HG02571 (cell line): ENCODE results near the gene EHMT1.

Experiments
- ATAC-seq: cut with Tn5 transposase; IDR thresholded peaks from one replicate; pipeline ENCODE4 v1.9.1; 2021; ENCODE audit warnings: mild to moderate bottlenecking, moderate library complexity; ENCODE audit not compliant: unreplicated experiment

Gene EHMT1

DNA sequence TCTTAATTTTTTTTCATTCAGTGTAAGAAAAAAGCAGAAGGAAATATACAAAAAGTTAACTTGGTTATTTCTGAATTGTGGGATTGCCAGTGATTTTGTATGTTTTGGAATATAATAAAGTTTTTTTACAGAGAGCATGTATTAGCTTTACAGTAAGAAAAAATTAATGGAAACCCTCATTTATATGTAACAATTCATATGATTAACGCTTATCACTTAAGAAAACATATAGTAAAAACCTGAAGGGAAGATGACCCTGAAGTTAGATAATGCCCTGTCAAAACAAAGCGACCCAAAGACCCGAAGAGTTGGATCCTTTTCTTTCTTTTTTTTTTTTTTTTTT lies 52.4 kb downstream of the EHMT1 start:
- ATAC-seq = no peak

DNA sequence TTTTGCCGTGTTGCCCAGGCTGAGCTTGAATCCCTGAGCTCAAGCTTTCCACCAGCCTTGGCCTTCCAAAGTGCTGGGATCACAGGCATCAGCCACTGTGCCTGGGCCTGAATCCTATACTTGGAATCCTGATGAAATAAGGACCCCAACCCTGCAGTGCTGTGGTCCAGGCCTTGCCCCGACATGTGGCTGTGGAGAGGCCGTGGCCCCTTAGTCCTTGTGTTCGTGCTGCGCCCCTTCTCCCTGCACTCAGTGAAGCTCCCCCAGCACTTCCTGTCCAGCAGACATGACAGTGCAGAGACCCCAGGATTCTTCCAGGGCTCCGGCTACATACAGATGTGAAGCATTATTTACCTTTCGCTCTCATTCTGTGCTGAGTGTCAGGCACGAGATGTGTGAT lies 52.9 kb downstream of the EHMT1 start:
- no peak for ATAC-seq

DNA sequence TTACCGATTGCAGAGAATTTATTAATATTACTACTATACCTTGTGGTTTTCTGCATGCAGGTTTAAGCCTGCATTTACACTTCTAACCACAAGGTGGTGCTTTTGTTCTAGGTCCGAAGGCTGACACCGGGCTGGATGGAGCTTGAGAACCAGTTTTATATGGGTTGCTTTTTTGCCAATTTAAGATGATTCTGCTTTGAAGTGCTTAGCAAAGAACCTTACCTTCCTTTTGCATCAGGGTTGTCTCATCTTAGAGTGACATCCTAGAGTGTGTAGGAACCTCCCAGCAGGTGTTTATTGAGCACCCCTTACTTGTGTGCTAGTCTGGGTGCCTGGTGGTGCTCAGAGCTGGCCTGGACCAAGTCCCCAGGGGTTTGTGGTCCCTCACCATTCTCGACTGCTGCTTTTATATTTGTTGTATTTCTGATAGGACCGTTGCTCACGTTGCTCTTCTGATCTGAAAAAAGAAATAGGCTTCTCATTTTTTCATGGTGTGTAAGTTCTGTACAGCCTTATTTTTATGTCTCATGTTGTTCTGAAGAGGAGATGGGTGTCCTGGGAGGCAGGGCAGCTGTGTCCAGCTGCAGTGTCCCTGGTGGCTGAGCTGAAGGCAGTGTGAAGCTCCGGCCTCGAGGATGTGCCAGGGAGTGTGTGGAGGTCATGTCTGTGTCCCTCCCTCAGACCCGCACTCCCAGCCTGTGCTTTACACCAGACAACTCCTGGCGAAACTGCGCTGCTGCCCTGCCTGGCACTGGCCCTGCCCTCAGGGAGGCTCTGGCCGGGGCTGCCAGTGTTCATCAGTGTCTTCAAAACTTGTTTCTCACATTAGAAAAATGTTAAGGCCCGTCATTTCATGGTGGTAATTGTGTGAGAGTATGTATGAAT lies 54.3 kb downstream of the EHMT1 start:
- no peak for ATAC-seq

DNA sequence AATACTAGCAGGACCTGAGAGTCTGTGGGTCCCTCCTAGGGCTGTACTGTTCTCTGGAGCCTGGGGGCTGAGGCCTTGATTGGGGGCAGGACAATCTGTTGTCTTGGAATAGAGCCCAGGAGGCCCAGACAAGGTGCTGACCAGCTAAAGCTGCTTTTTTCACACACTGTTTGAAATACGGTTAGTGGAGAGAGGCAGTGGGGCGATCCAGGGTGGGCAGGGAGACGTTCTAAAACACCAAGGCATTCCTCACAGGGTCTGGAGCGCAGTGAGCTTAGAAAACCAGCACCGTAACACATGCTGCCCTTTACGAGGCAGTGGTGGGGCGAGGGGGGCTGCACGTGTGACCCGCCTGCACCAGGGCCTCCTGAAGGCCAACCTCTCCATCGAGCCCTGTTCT lies 55.1 kb downstream of the EHMT1 start:
- ATAC-seq = no peak

DNA sequence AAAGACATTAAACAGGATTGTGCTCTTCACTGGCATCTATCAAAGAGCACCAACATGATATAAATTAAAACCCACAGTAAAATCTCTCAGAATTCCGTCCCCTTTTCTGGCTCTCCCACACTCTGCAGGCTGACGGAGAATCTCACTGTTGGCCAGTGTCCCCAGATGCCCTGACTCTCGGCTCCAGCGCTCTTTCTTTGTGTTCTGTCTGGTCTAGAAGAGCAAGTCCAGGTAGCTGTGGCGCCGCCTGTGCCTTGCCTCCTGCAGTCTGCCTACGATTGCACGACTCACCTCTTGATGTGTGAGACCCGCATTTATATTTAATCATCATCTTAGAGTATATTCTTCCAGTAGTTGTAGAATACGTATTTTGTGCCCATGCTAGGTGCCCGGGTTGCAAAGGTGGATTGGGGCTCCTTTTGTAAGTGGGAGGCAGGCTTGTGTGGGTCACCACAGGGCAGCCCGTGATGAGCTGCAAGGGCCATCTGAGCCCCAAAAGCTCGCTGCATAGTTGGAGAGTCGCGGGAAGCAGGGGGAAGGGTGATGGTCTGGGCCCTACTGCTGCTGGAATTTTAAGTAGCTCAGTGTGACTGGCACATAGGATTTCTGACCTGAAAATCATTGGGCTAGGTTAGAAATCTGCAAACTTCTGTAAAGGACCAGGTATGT lies 55.6 kb downstream of the EHMT1 start:
- no peak for ATAC-seq

DNA sequence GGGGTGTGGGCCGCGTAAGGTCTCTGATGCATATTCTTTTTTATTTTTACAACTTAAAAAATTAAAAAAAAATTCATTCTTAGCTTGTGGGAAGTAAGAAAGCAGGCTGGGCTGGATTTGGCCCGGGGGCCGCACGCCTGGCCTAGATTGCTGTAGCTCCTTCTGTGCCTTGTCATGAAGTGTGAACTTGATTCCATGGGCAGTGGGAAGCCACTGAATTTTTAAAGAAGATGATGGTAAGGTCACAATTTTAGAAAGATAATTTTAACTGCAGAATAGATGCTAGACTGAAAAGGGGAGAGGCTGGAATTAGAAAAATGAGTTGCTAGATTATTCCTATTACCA lies 56.1 kb downstream of the EHMT1 start:
- ATAC-seq = no peak

DNA sequence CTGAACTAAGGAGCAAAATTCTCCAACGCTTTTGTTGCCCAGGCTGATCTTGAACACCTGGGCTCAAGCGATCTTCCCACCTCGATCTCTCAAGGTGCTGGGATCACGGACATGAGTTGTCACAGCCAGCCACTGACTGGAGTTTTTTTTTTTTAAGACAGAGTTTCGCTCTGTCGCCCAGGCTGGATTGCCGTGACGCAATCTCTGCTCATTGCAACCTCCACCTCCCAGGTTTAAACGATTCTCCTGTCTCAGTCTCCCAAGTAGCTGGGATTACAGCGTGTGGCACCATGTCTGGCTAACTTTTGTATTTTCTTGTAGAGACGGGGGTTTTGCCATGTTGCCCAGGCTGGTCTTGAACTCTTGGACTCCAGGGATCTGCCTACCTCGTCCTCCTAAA lies 58.2 kb downstream of the EHMT1 start:
- ATAC-seq = no peak

DNA sequence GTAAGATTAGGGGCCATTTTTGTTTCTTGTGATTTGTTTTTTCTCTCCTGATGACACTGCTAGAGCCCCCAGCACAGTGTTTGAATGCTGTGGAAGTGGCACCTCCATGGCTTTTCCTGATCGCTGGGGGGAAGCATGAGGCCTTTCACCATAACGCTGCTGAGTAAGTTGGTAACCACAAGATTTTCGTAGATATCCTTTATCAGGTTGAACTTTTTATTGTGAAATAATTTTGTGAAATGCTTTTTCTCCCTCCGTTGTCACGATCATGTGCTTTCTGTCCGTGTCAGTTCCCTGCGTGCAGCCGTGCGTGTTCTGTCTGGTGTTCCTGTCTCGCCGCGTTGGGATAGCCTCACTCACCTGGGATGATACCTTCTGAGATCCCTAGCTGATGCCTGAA lies 59.4 kb downstream of the EHMT1 start:
- ATAC-seq = no peak

DNA sequence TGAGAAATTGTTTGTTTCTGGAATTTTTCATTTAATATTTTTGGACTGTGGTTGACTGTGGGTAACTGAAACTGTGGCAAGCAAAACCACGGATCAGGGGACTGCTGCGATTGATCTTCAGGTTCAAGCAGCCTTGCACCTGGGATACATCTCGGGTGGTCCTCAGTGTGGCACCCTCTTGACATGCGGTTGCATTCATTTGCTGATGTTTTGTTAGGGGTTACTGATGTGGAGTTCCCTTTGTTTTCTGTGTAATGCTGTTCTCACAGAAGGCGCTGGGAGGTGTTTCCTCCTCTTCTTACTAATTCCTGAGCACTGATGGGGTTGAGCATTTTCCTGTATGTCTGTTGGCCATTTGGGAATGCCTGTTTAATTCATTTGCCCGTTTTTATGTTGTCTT lies 60.4 kb downstream of the EHMT1 start:
- ATAC-seq = no peak

DNA sequence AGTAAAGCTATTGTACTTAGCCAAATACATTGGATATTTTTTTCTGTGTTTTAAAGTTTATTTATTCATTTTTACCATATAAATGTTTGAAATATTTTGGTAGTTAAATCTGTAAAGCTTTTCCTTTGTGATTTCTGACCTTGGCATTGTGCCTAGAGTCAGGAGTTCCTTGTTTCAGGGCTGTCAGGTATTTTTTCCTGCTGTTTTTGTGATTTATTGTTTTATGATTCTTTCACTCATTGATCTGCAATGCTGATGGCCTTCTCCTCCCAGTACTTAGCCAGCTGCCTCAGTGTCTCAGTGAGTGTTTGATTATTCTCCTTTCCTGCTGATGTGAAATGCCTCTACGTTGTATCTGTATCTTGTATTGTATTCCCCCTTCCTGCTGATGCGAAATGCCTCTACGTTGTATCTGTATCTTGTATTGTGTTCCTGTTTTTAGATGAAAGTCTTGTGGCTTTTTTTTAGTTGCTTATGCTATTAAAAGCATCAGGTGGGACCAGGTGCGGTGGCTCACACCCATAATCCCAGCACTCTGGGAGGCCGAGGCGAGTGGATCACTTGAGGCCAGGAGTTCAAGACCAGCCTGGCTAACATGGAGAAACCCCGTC lies 61.0 kb downstream of the EHMT1 start:
- no peak for ATAC-seq

DNA sequence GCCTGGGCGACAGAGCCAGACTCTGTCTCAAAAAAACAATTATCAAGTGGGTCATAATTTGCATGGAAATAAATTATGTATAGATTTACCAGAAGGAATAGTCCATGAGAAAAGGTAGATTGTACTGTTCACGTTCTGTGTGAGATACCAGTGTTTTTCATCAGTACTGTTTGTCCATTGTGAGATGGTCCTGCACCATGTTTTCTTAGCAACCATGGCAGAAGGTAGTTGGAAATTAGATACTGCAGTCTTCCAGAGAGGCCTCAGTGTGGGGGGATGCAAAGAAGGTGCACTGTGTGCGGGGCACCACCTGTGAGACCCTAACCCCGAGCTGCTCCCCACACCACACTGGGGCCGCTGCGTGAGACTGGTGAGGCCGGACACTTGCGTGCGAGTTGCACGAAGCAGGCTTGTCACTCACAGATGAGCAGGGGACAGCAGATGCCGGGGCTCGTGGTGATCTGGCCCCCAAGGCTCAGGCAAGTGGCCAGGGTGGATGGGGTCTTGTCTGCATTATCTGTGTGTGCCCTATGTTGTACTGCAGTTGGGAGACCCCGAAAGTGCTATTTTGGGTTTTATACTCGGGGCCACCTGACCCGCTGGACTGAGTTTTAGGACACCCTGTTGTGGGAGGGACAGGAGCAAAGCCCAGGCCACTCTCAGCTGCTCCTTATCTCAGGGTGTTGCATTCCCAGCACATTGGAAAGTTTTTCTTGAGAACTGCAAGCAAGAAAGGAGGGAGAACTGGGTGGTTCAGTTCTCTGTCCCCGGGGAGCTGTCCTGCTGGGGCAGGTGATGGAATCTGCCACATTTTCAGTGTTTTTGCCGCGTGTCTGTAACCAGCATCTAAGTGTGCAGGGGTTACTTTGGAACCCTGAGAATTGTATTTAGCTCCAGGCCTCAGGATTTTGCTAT lies 61.9 kb downstream of the EHMT1 start:
- no peak for ATAC-seq

DNA sequence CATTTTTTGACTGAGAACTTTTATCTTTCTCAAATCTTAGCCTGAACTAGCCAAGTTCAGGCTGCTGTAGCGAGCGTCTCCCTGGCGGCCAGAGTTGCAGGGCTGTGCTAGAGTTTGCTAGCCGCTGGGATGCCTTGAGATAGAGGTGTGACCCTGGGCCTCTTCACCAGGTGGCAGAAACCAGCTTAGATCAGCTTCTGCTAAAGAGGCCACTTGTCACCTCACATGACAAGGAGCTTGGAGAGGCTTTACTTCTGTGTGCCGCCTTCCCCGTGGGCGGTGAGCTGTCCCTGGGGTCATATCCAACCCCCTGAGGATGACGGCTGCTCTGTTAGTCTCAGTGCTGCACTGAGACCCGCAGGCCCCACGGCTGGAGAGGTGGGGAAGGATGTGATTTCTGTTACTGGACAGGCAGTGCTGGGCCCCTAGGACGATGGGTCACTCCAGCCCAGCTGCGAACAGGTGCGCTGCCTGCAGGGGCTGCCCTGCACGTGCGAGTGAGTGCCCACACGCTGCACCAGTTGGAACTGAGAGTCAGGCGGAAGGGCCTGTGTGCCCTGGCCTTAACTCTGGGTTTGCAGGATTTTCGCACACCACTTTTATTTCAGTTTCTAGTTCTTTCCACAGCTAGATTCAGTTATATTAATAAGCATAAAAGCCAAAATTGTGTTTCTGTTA lies 63.8 kb downstream of the EHMT1 start:
- no peak for ATAC-seq

DNA sequence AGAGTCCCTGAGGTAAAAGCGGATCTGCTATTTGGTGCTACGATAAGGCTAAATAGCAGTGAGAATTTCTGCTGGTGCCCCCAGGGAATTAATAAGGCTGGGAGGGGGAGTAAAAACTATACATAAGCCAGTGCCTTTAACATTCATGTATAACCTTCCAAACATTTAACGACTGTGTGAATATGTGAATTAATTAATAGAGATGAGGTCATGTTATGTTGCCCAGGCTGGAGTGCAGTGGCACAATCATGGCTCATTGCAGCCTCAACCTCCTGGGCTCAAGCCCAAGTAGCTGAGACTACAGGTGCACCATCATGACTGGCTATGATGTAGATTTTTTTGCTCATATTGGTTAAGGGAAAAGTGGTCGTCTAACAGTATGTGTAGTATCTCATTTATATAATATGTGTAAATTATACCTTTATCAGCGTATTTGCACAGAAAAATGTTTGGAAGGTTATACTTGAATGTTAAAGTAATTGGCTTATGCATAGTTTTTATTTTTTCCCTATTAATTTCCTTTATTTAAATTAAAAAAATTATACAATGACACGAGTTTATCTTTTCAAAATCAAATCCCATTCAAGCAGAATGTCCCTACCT lies 64.6 kb downstream of the EHMT1 start:
- no peak for ATAC-seq

DNA sequence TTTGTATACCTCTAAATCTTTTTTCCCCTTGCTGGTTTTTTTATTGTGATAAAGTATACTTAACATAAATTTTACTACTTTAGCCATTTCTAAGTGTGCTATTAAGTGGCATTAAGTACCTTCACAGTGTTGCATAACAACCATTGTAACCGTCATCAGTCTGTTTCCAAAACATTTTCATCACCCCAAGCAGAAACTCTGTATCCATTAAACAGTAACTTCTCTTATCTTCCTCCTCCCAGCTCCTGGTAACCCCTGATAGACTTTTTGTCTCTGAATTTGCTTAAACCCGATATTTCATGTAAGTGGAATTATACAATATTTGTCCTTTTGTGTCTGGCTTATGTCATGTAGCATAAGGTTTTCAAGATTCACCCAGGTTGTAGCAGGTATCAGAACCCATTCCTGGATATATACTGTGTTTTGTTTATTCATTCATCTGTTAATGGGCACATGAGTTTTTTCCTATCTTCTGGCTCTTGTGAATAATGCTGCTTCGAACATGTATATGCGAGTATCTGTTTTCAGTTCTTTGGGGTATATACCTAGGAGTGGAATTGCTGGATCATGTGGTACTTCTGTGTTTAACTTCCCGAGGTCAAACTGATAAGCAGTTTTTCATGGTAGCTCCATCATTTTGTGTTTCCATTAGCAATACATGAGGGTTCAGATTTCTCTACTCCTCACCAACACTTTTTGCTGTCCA lies 66.4 kb downstream of the EHMT1 start:
- ATAC-seq = no peak

DNA sequence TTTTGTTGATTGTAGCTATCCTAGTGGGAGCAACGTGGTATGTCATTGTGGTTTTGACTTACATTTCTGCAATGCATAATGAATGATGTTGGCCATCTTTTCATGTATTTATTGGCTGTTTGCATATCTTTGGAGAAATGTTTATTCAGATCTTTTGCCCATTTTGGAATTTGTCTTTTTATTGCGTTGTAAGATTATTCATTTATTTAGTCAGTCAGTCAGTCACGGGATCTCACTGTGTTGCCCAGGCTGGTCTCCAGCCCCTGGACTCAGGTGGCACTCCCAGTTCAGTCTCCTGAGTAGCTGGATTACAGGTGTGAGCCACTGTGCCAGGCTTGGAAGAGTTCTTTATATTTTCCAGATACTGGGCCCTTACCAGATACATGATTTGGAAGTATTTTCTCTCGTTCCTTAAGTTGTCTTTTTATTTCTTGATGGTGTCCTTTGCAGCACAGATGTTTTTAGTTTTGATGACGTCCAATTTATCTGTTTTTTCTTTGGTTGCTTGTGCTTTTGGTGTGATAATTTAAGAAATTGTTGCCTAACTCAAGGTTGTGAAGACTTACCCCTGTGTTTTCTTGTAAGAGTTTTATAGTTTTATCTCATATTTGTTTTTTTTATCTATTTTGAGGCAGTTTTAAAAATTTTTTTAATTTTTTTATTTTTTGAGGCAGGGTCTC lies 67.1 kb downstream of the EHMT1 start:
- no peak for ATAC-seq

DNA sequence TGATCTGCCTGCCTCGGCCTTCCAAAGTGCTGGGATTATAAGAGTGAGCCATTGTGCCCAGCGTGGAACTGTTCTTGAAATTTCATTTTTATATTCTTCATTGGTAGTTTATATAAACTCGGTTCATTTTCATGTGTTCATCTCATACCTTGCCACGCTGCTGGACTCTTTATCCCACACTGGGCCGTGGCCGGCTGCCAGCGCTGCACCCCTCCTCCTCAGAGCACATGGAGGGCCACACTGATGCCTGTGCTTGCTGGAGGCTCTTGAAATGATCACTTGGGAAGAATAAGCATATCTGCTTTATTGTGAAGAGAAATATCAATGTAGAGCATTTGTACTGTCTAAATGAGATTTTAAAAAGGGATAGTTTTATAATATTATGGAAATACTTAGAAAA lies 69.5 kb downstream of the EHMT1 start:
- ATAC-seq = no peak

DNA sequence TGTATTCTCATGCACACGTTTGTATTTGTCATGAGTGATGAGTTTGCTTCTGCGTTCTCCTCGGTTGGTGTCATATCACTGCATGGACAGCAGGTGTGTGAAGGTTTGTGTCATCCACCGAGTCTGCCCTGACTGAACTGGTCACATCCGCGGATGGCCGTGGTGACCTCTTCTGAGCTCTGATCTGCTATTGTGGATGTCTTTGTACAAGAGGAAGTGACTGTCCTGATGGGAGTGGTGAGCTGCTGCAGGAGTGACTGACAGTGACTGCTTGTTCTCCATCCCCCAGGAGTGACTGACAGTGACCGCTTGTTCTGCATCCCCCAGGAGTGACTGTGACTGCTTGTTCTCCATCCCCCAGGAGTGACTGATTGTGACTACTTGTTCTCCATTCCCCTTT lies 69.9 kb downstream of the EHMT1 start:
- ATAC-seq = no peak

DNA sequence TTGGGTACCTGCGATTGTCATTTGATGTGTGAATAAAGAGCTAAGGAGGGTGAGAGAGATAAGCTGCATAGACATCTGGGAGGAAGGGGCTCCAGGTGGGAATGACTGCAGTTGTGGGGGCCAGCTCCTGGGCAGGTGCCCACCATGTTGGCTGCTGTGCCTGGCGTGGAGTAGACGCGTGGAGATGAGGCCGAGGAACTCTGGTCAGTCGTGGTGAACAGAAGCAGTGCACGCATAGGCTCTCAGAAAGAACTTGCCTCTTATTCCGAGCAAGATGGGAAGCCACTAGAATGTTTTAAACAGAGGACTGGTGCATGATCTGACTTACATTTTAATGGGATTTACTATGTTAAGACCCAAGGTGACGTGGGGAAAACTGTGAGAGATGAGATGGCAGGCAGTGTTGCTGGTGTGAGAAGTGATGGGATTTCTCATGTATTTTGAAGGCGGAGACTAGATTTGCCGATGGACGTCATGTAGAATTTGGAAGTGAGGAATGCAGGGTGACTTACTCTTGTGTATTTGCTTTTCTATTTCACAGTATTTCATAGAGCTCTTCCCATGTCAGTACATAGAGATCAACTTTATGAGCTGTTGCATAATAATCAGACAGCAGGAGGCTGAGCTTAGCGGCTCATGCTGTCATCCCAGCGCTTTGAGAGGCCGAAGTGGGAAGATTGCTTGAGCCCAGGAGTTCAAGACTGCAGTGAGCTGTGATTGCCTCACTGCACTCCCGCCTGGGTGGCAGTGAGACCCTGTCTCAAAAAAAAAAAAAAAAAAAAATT lies 71.1 kb downstream of the EHMT1 start:
- ATAC-seq = no peak
